Measurements from ENCODE around the gene NAT8L. TPM values are rescaled to one million over a fixed set of nuclear protein-coding genes. Genes with fewer than 3 reads are reported as not detected.

NAT8L gene
- total and polyA plus RNA-seq, 2 donors (not counting 3 experiments of a cell fraction or from before 2014, with no cell fraction given): 0.10 to 0.11 TPM

- dilution Hi-C loops (cut with MboI; ENCODE audit: extremely low pct_ligation_motif_present, low sequenced_read_pairs): no loop called here
- FAIRE-seq (no peak), DNase-seq (ENCODE audit: low read depth, low spot score) (no peak)
- no peak overlapping the region for H3K27ac ChIP-seq (ENCODE audit: insufficient read depth, low read depth, low read length)
- no peak overlapping the region for H3K4me2 ChIP-seq (ENCODE audit: insufficient read depth, low read length)
- H3K36me3 ChIP-seq (ENCODE audit: control insufficient read depth in 2 of 2, extremely low read depth in 1 of 2, insufficient read depth in 2 of 2, low read length in 2 of 2): no peaks in the 10 kb centered on the region
- H2AFZ ChIP-seq (ENCODE audit: low read depth, low read length): no peak overlapping the region
- H3K27me3 ChIP-seq (ENCODE audit: control insufficient read depth in 2 of 2, insufficient read depth in 2 of 2, low read length in 2 of 2): no peaks in the 10 kb centered on the region
- H3K9ac ChIP-seq (replicated peaks; ENCODE audit: extremely low read depth, insufficient read depth, low read length): no peak overlapping the region
- TF ChIP-seq JUN (IDR thresholded peaks at IDR 0.05; ENCODE audit: borderline replicate concordance, insufficient read depth, insufficient read length, low read depth): no peak
- H3K79me2 ChIP-seq (ENCODE audit: control insufficient read depth, insufficient read depth, low read length): no peaks in the 10 kb centered on the region
- intact Hi-C loops (cut with micrococcal nuclease): no loop called here
- no TSS peak for BruUV-seq (replicated peaks)
- ChIA-PET CTCF (no interaction called here), POLR2A (no interaction called here)
- H3K9me3 ChIP-seq (replicated peaks; ENCODE audit: control insufficient read depth, insufficient read depth, low read length): no peaks in the 10 kb centered on the region
- no peak overlapping the region for H3K4me3 ChIP-seq (replicated peaks in 1 of 3; ENCODE audit: insufficient read depth in 1 of 3, low read depth in 1 of 3, low read length in 3 of 3)
- no peaks in the 10 kb centered on the region for H3K4me1 ChIP-seq (ENCODE audit: control insufficient read depth, extremely low read depth, insufficient read depth, low read length)
- H3K9me1 ChIP-seq (replicated peaks; ENCODE audit: control insufficient read depth, extremely low read depth, insufficient read depth, low read length): no peaks in the 10 kb centered on the region
- no peaks in the 10 kb centered on the region for H4K20me1 ChIP-seq (replicated peaks; ENCODE audit: control insufficient read depth, extremely low read depth, insufficient read depth, low read length)
Measured at GRCh38 chr4:2082118-2082517, 23.0 kb downstream of the NAT8L start.

GRCh38 chr4:2082627-2083026 is 23.5 kb downstream of the NAT8L start:
- H3K27ac ChIP-seq (ENCODE audit: insufficient read depth, low read depth, low read length): no peak overlapping the region
- no peaks in the 10 kb centered on the region for H4K20me1 ChIP-seq (replicated peaks; ENCODE audit: control insufficient read depth, extremely low read depth, insufficient read depth, low read length)
- no peaks in the 10 kb centered on the region for H3K79me2 ChIP-seq (ENCODE audit: control insufficient read depth, insufficient read depth, low read length)
- H3K9me1 ChIP-seq (replicated peaks; ENCODE audit: control insufficient read depth, extremely low read depth, insufficient read depth, low read length): no peaks in the 10 kb centered on the region
- TF ChIP-seq CTCF (IDR thresholded peaks at IDR 0.05; ENCODE audit: extremely low read depth in 1 of 2, insufficient read depth in 1 of 2, low read depth in 1 of 2, low read length in 2 of 2) (no peak), FOS (IDR thresholded peaks at IDR 0.05; ENCODE audit: borderline replicate concordance, insufficient read depth, low read length) (no peak), GATA2 (IDR thresholded peaks at IDR 0.05; ENCODE audit: insufficient read depth, insufficient read length, low read depth, low read length) (no peak)
- no peak overlapping the region for H3K4me2 ChIP-seq (ENCODE audit: insufficient read depth, low read length)
- DNase-seq (ENCODE audit: low read depth, low spot score) (no peak), FAIRE-seq (no peak)
- ChIA-PET POLR2A (no interaction called here), CTCF (no interaction called here)
- no peak overlapping the region for H3K9ac ChIP-seq (replicated peaks; ENCODE audit: extremely low read depth, insufficient read depth, low read length)
- no TSS peak for BruUV-seq (replicated peaks)
- intact Hi-C loops (cut with micrococcal nuclease): no loop called here
- H3K4me1 ChIP-seq (ENCODE audit: control insufficient read depth, extremely low read depth, insufficient read depth, low read length): no peaks in the 10 kb centered on the region
- no peaks in the 10 kb centered on the region for H3K27me3 ChIP-seq (ENCODE audit: control insufficient read depth in 2 of 2, insufficient read depth in 2 of 2, low read length in 2 of 2)
- no peak overlapping the region for H3K4me3 ChIP-seq (replicated peaks in 1 of 3; ENCODE audit: insufficient read depth in 1 of 3, low read depth in 1 of 3, low read length in 3 of 3)
- no peaks in the 10 kb centered on the region for H3K9me3 ChIP-seq (replicated peaks; ENCODE audit: control insufficient read depth, insufficient read depth, low read length)
- dilution Hi-C loops (cut with MboI; ENCODE audit: extremely low pct_ligation_motif_present, low sequenced_read_pairs): no loop called here
- no peaks in the 10 kb centered on the region for H3K36me3 ChIP-seq (ENCODE audit: control insufficient read depth in 2 of 2, extremely low read depth in 1 of 2, insufficient read depth in 2 of 2, low read length in 2 of 2)
- H2AFZ ChIP-seq (ENCODE audit: low read depth, low read length): no peak overlapping the region

Data from endothelial cell of umbilical vein (primary cell).